A549 (cell line): ENCODE data around the gene DACH1. TPM values are rescaled to one million over a fixed set of nuclear protein-coding genes. Genes with fewer than 3 reads are reported as not detected.

ENCODE experiments used
- ATAC-seq, 2 experiments: fragments of 200-7000 bp in 1 of 2; fragments of >200 bp in 1 of 2; cut with Nextera tagmentation in 1 of 2; cut with Tn5 transposase in 1 of 2; 3 replicates each; pipeline versions ENCODE4 v1.8.0 to v1.9.1; 2018 to 2020; ENCODE audit warnings: mild to moderate bottlenecking in 1 of 2, moderate library complexity in 1 of 2
- CTCF ChIA-PET: fragments of 300-600 bp; sonication (Branson Sonifier 250); formaldehyde crosslinking; extraction: SDS; loops from one replicate; lab custom pipeline; 2021; ENCODE audit warnings: antibody characterized with exemption, inconsistent platforms; lab: Yijun Ruan, JAX
- POLR2A ChIA-PET: fragments of 350-600 bp; formaldehyde crosslinking; extraction: SDS; loops from one replicate; lab custom pipeline; 2021; ENCODE audit warnings: antibody characterized with exemption, inconsistent platforms; lab: Yijun Ruan, JAX
- DNase-seq, 2 experiments: peaks; one replicate each; pipeline versions ENCODE4 v3.0.0 to v3.0.0-alpha.2; 2011 to 2016; ENCODE audit warnings: low read depth in 1 of 2, low spot score in 1 of 2
- FAIRE-seq: peaks from 2 replicates; lab custom pipeline; 2011; peaks lifted over from hg19 to GRCh38; lab: Jason Lieb, UNC
- H3K27ac ChIP-seq, 2 experiments: fragments of >200 bp; sonication (Bioruptor Twin); formaldehyde crosslinking; 3 replicates each; pipeline ENCODE4 v1.5.1; 2016 to 2017
- H3K4me1 ChIP-seq: fragments of >200 bp; sonication (Bioruptor Twin); formaldehyde crosslinking; 3 replicates; pipeline ENCODE4 v1.6.1; 2016
- H3K4me2 ChIP-seq: fragments of >200 bp; sonication (Bioruptor Twin); formaldehyde crosslinking; 3 replicates; pipeline ENCODE4 v1.6.1; 2016
- H3K4me3 ChIP-seq: fragments of >200 bp; sonication (Bioruptor Twin); formaldehyde crosslinking; 3 replicates; pipeline ENCODE4 v1.5.1; 2016
- H3K9me3 ChIP-seq: fragments of >200 bp; sonication (Bioruptor Twin); formaldehyde crosslinking; 3 replicates; pipeline ENCODE4 v1.6.1; 2016
- BHLHE40 ChIP-seq: IDR thresholded peaks from 2 replicates; pipeline ENCODE4 v1.6.1; 2012; ENCODE audit warnings: low read depth, low read length, inconsistent platforms
- CBX2 ChIP-seq: fragments of 200-600 bp; sonication (generic); IDR thresholded peaks from 2 replicates; pipeline ENCODE4 v1.6.1; 2016; ENCODE audit warnings: low read depth, mild to moderate bottlenecking, borderline replicate concordance
- CHD2 ChIP-seq: fragments of 150-350 bp; IDR thresholded peaks from 2 replicates; pipeline ENCODE4 v1.6.1; 2014; ENCODE audit warnings: low read length; ENCODE audit not compliant: partially characterized antibody
- EHMT2 ChIP-seq: fragments of 200-600 bp; sonication (generic); IDR thresholded peaks from 2 replicates; pipeline ENCODE4 v1.6.1; 2016; ENCODE audit warnings: antibody characterized with exemption, low read depth, mild to moderate bottlenecking, moderate library complexity
- EP300 ChIP-seq, 2 experiments: fragments of >200 bp; sonication (Bioruptor Twin); formaldehyde crosslinking; IDR thresholded peaks; 2 replicates in 1 of 2; 3 replicates in 1 of 2; pipeline ENCODE4 v1.6.1; 2016 to 2017
- FOSB ChIP-seq: fragments of 250-450 bp; sonication (Bioruptor Pico); IDR thresholded peaks from 2 replicates; pipeline ENCODE4 v1.5.0; 2020; ENCODE audit warnings: mild to moderate bottlenecking, moderate library complexity
- HDAC2 ChIP-seq: fragments of 200-600 bp; sonication (generic); IDR thresholded peaks from 2 replicates; pipeline ENCODE4 v1.6.1; 2016
- HEYL ChIP-seq: fragments of 250-450 bp; sonication (Bioruptor Pico); IDR thresholded peaks from 2 replicates; pipeline ENCODE4 v1.8.0; 2021; ENCODE audit warnings: mild to moderate bottlenecking, moderate library complexity
- HOXB13 ChIP-seq: fragments of 250-450 bp; sonication (Bioruptor Pico); IDR thresholded peaks from 2 replicates; pipeline ENCODE4 v1.5.0; 2020; ENCODE audit warnings: low read depth, mild to moderate bottlenecking, moderate library complexity
- KDM1A ChIP-seq: fragments of 200-600 bp; sonication (generic); IDR thresholded peaks from 2 replicates; pipeline ENCODE4 v1.6.1; 2016; ENCODE audit warnings: low read depth, mild to moderate bottlenecking
- NR3C1 ChIP-seq: fragments of >200 bp; sonication (Bioruptor Twin); formaldehyde crosslinking; IDR thresholded peaks from 3 replicates; pipeline ENCODE4 v1.6.1; 2017
- RNF2 ChIP-seq: fragments of 200-600 bp; sonication (generic); IDR thresholded peaks from 2 replicates; pipeline ENCODE4 v1.6.1; 2016; ENCODE audit warnings: low read depth, mild to moderate bottlenecking, antibody characterized with exemption, moderate library complexity, borderline replicate concordance
- ZFP36 ChIP-seq: fragments of 450-650 bp; IDR thresholded peaks from 2 replicates; pipeline ENCODE4 v1.6.1; 2014; ENCODE audit warnings: borderline replicate concordance; ENCODE audit not compliant: partially characterized antibody
- ZSCAN20 ChIP-seq: fragments of 250-450 bp; sonication (Bioruptor Pico); IDR thresholded peaks from 2 replicates; pipeline ENCODE4 v1.8.0; 2022; ENCODE audit warnings: mild to moderate bottlenecking, moderate library complexity
- WGBS: methylation state at CpG from one replicate; pipeline ENCODE4 v1.1.6; 2017; ENCODE audit errors: missing lambda C conversion rate; 5-methylcytosine and 5-hydroxymethylcytosine counted together
- polyA plus RNA-seq, 4 experiments: library from polyadenylated mRNA; depleted of rRNA in 3 of 4; stranded (reverse); fragments of >200 nt; fragmentation: RNase III in 1 of 4; extraction: RNeasy Plus Mini Kit Qiagen cat#74134 plus additional on column Dnase treatment in 1 of 4; gene quantifications; 2 replicates in 3 of 4; 3 replicates in 1 of 4; pipeline ENCODE4 v1.2.3, GENCODE V29; 2011 to 2017
- TF ChIP-seq, protein P1 (sequence below): fragments of 250-450 bp; sonication (Bioruptor Pico); IDR thresholded peaks from 2 replicates; pipeline ENCODE4 v1.5.0; 2021; ENCODE audit warnings: mild to moderate bottlenecking, moderate library complexity, borderline replicate concordance
- TF ChIP-seq, protein P2 (sequence below): fragments of 200-600 bp; sonication (generic); IDR thresholded peaks from 2 replicates; pipeline ENCODE4 v1.6.1; 2016; ENCODE audit warnings: antibody characterized with exemption, mild to moderate bottlenecking, moderate library complexity
- TF ChIP-seq, protein P3 (sequence below): fragments of 250-450 bp; sonication (Bioruptor Pico); IDR thresholded peaks from 2 replicates; pipeline ENCODE4 v1.5.0; 2020; ENCODE audit warnings: low read depth, mild to moderate bottlenecking, moderate library complexity
- TF ChIP-seq, protein P4 (sequence below): IDR thresholded peaks from 2 replicates; pipeline ENCODE4 v1.6.1; 2012
- TF ChIP-seq, protein P5 (sequence below): fragments of >200 bp; sonication (Bioruptor Twin); formaldehyde crosslinking; IDR thresholded peaks from 2 replicates; pipeline ENCODE4 v1.6.1; 2016
- TF ChIP-seq, protein P6 (sequence below): fragments of 450-650 bp; IDR thresholded peaks from 2 replicates; pipeline ENCODE4 v1.6.1; 2014; ENCODE audit warnings: antibody characterized with exemption

The DACH1 gene
- polyA plus RNA-seq, 2 of the 4 experiments (the other 2 are of a cell fraction): not detected

DNA sequence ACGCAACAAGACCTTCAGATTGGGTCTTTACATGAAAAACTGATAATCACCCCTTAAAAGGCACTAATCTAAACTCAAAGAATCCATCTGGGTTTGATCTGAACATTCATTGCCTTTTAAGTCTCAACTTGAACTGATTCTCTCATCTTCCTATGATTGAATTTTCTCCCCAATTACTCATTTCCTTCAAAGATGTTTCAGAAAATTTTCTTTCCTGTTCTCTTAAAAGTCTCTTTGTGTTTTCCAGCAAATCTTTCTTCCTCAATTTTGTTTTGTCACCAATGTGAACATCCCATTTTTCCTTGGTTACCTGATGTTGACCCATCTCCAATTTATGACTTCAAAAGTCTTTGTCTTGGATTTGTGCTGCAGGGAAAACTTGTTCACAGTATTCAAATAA, 234.3 kb downstream of the DACH1 start:
- WGBS: 11% methylated on average over 1 of the region's 1 CpG
- no peak for DNase-seq
- ATAC-seq: no peak
- no peak overlapping the region for H3K27ac ChIP-seq
- no peak for FAIRE-seq
- H3K4me1 ChIP-seq: no peaks in the 10 kb centered on the region
- TF ChIP-seq NR3C1 (no peak), BHLHE40 (no peak), RNF2 (no peak), FOSB (CRISPR knock-in tag) (no peak), HEYL (CRISPR knock-in tag) (no peak), CHD2 (no peak), KDM1A (no peak), HDAC2 (no peak), ZFP36 (no peak), HOXB13 (CRISPR knock-in tag) (no peak)
- TF ChIP-seq, protein P1, sequence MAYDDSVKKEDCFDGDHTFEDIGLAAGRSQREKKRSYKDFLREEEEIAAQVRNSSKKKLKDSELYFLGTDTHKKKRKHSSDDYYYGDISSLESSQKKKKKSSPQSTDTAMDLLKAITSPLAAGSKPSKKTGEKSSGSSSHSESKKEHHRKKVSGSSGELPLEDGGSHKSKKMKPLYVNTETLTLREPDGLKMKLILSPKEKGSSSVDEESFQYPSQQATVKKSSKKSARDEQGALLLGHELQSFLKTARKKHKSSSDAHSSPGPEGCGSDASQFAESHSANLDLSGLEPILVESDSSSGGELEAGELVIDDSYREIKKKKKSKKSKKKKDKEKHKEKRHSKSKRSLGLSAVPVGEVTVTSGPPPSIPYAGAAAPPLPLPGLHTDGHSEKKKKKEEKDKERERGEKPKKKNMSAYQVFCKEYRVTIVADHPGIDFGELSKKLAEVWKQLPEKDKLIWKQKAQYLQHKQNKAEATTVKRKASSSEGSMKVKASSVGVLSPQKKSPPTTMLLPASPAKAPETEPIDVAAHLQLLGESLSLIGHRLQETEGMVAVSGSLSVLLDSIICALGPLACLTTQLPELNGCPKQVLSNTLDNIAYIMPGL (CRISPR knock-in tag): no peak
- TF ChIP-seq, protein P2, sequence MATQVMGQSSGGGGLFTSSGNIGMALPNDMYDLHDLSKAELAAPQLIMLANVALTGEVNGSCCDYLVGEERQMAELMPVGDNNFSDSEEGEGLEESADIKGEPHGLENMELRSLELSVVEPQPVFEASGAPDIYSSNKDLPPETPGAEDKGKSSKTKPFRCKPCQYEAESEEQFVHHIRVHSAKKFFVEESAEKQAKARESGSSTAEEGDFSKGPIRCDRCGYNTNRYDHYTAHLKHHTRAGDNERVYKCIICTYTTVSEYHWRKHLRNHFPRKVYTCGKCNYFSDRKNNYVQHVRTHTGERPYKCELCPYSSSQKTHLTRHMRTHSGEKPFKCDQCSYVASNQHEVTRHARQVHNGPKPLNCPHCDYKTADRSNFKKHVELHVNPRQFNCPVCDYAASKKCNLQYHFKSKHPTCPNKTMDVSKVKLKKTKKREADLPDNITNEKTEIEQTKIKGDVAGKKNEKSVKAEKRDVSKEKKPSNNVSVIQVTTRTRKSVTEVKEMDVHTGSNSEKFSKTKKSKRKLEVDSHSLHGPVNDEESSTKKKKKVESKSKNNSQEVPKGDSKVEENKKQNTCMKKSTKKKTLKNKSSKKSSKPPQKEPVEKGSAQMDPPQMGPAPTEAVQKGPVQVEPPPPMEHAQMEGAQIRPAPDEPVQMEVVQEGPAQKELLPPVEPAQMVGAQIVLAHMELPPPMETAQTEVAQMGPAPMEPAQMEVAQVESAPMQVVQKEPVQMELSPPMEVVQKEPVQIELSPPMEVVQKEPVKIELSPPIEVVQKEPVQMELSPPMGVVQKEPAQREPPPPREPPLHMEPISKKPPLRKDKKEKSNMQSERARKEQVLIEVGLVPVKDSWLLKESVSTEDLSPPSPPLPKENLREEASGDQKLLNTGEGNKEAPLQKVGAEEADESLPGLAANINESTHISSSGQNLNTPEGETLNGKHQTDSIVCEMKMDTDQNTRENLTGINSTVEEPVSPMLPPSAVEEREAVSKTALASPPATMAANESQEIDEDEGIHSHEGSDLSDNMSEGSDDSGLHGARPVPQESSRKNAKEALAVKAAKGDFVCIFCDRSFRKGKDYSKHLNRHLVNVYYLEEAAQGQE: no peak
- TF ChIP-seq, protein P3, sequence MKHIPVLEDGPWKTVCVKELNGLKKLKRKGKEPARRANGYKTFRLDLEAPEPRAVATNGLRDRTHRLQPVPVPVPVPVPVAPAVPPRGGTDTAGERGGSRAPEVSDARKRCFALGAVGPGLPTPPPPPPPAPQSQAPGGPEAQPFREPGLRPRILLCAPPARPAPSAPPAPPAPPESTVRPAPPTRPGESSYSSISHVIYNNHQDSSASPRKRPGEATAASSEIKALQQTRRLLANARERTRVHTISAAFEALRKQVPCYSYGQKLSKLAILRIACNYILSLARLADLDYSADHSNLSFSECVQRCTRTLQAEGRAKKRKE (CRISPR knock-in tag): no peak
- TF ChIP-seq, protein P4, sequence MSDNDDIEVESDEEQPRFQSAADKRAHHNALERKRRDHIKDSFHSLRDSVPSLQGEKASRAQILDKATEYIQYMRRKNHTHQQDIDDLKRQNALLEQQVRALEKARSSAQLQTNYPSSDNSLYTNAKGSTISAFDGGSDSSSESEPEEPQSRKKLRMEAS: no peak
- CTCF ChIA-PET: no interaction called here
- POLR2A ChIA-PET: no interaction called here
- H3K4me3 ChIP-seq: no peak overlapping the region
- no peaks in the 10 kb centered on the region for H3K9me3 ChIP-seq
- no peak overlapping the region for H3K4me2 ChIP-seq

DNA sequence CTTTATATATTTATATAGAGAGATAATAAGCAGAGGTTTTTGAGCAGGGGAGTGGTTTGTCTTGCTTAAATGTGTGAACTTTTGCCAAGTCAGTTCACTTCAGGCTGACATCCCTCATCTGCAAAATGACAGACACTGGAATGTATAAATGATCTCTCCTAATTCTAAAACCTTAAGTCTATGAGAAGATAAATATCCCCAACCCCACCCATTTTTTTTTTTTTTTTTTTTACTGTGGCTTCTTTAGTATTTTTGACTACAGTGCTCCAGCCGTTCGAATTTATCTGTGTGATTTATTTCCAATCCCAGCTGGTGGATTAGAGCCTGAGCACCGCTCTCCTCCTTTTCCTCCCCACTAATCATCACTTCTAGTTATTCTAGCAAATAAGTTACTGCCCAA, 234.8 kb downstream of the DACH1 start:
- H3K27ac ChIP-seq: no peak overlapping the region
- H3K4me2 ChIP-seq: no peak overlapping the region
- H3K9me3 ChIP-seq: no peaks in the 10 kb centered on the region
- ATAC-seq (no peak), DNase-seq (no peak), FAIRE-seq (no peak)
- ChIA-PET CTCF (no interaction called here), POLR2A (no interaction called here)
- H3K4me3 ChIP-seq: no peak overlapping the region
- WGBS: 4% methylated on average over 3 of the region's 3 CpGs
- TF ChIP-seq, protein P5, sequence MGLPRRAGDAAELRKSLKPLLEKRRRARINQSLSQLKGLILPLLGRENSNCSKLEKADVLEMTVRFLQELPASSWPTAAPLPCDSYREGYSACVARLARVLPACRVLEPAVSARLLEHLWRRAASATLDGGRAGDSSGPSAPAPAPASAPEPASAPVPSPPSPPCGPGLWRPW: no peak
- TF ChIP-seq, protein P6, sequence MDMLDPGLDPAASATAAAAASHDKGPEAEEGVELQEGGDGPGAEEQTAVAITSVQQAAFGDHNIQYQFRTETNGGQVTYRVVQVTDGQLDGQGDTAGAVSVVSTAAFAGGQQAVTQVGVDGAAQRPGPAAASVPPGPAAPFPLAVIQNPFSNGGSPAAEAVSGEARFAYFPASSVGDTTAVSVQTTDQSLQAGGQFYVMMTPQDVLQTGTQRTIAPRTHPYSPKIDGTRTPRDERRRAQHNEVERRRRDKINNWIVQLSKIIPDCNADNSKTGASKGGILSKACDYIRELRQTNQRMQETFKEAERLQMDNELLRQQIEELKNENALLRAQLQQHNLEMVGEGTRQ: no peak
- no peak for TF ChIP-seq ZSCAN20
- no peak for TF ChIP-seq CBX2
- TF ChIP-seq EP300 (IDR thresholded peaks at IDR 0.05): no peak
- TF ChIP-seq, protein P3 (CRISPR knock-in tag): no peak
- TF ChIP-seq EHMT2: no peak
- no peaks in the 10 kb centered on the region for H3K4me1 ChIP-seq
